HL-60 (cell line): ENCODE data around the gene SLC2A4RG.

Experiments
- CTCF ChIP-seq: IDR thresholded peaks from one replicate; pipeline ENCODE4 v1.5.1; 2011; ENCODE audit warnings: low read length, control low read depth, inconsistent platforms; ENCODE audit not compliant: insufficient read depth
- GABPA ChIP-seq: IDR thresholded peaks from 2 replicates; pipeline ENCODE4 v1.6.1; 2012; ENCODE audit warnings: low read depth
- POLR2AphosphoS5 ChIP-seq: IDR thresholded peaks from 2 replicates; pipeline ENCODE4 v1.6.1; 2012; ENCODE audit warnings: low read depth

GRCh38 chr20:63792866-63793265 lies 53.3 kb downstream of the SLC2A4RG start:
- TF ChIP-seq GABPA (no peak), CTCF (no peak), POLR2AphosphoS5 (no peak)
